Right lobe of liver (tissue), 6 donors: ENCODE results near the gene NOL4L. TPM values are rescaled to one million over a fixed set of nuclear protein-coding genes. Genes with fewer than 3 reads are reported as not detected.

Experiments used
- ATAC-seq, 4 donors: fragments of 200-7000 bp; cut with Tn5 transposase; one replicate each; pipeline ENCODE4 v1.9.1; 2020; ENCODE audit warnings: mild to moderate bottlenecking in 4 of 4, moderate library complexity in 4 of 4
- DNase-seq, 3 donors: peaks; one replicate each; pipeline ENCODE4 v3.0.0-alpha.2; 2020
- H3K27ac ChIP-seq, 3 donors: fragments of 200-600 bp; one replicate each; pipeline ENCODE4 v1.8.0; 2022
- H3K27me3 ChIP-seq, 2 donors: fragments of 200-600 bp; one replicate each; pipeline ENCODE4 v1.8.0; 2022
- H3K36me3 ChIP-seq, 4 donors: fragments of 200-600 bp; sonication (generic) in 1 of 4; one replicate each; pipeline versions ENCODE4 v1.5.1 to v1.8.0; 2017 to 2022; ENCODE audit warnings: control low read depth in 1 of 4
- H3K4me1 ChIP-seq, 4 donors: fragments of 200-600 bp; sonication (generic) in 1 of 4; one replicate each; pipeline versions ENCODE4 v1.5.1 to v1.8.0; 2017 to 2022; ENCODE audit warnings: control low read depth in 1 of 4
- H3K4me3 ChIP-seq, 3 donors: fragments of 200-600 bp; one replicate each; pipeline ENCODE4 v1.8.0; 2022
- H3K9me3 ChIP-seq, 4 donors: fragments of 200-600 bp; sonication (generic) in 1 of 4; one replicate each; pipeline versions ENCODE4 v1.5.1 to v1.8.0; 2017 to 2022; ENCODE audit warnings: control low read depth in 1 of 4
- POLR2A ChIP-seq: fragments of 450-650 bp; IDR thresholded peaks from one replicate; pipeline ENCODE4 v1.6.1; 2017; ENCODE audit warnings: antibody characterized with exemption, mild to moderate bottlenecking
- WGBS: methylation state at CpG from one replicate; pipeline ENCODE4 v1.1.6; 2018; ENCODE audit warnings: low coverage, low lambda C conversion rate; ENCODE audit not compliant: insufficient coverage; ENCODE audit errors: missing lambda C conversion rate; 5-methylcytosine and 5-hydroxymethylcytosine counted together
- intact Hi-C, 2 donors: fragments of 100-400 bp; cut with DNase I; formaldehyde crosslinking; loops; one replicate each; pipeline versions ENCODE4 v1.11.2 to v1.14.1; 2022
- total RNA-seq, 6 experiments: library from RNA; depleted of rRNA in 2 of 6; stranded (reverse); fragments of >200 nt in 2 of 6; fragmentation: NEBNext Ultra II Directional in 3 of 6; extraction: Animal tissue kit (Norgen Biotek cat#: 25700) in 3 of 6; gene quantifications; one replicate each; pipeline versions ENCODE4 v1.1.0 to v1.2.4, GENCODE V29; 2016 to 2023
- TF ChIP-seq, protein P1 (sequence below), 4 donors: fragments of 200-600 bp in 3 of 4; fragments of 450-650 bp in 1 of 4; IDR thresholded peaks; one replicate each; pipeline versions ENCODE4 v1.5.1 to v1.8.0; 2016 to 2022; ENCODE audit warnings: antibody characterized with exemption in 4 of 4, mild to moderate bottlenecking in 2 of 4
- donor health status: DM: no; HTN: yes; CAD: no.
- donor health status: DM: no; HTN: no; CAD: no.
- donor health status: DM: no; HTN: no; CAD: no.
- donor health status: DM: no; HTN: yes; CAD: no.
- donor health status: DM: no; HTN: yes; CAD: no.

Gene NOL4L
- total RNA-seq, 6 experiments from 2014 or later: 4.3 to 6.5 (median 5.7) TPM

DNA sequence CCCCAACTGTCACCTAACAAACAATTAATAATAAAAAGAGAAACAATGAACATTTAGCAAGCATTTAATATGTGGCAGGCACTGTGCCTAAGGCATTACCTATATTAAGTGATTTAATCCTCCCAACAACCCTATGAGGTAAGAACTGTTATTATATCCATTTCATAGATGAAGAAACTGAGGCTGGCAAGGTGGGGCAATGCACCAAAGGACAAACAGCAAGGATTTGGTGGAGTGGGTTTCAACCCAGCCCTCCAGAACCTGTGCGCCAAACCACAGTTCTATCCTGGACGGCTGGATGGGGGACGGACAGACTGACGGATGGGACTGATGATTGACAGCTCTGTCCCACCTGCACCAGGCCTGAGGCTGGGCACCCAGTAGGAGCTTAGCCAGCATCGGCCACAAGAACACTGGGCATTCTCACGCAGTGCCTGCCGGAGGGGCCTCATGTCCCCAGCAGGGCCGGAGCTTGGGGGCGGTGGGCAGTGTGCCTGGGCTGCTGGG lies 24.6 kb downstream of the NOL4L start:
- TF ChIP-seq, protein P1, sequence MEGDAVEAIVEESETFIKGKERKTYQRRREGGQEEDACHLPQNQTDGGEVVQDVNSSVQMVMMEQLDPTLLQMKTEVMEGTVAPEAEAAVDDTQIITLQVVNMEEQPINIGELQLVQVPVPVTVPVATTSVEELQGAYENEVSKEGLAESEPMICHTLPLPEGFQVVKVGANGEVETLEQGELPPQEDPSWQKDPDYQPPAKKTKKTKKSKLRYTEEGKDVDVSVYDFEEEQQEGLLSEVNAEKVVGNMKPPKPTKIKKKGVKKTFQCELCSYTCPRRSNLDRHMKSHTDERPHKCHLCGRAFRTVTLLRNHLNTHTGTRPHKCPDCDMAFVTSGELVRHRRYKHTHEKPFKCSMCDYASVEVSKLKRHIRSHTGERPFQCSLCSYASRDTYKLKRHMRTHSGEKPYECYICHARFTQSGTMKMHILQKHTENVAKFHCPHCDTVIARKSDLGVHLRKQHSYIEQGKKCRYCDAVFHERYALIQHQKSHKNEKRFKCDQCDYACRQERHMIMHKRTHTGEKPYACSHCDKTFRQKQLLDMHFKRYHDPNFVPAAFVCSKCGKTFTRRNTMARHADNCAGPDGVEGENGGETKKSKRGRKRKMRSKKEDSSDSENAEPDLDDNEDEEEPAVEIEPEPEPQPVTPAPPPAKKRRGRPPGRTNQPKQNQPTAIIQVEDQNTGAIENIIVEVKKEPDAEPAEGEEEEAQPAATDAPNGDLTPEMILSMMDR (IDR thresholded peaks at IDR 0.05): no peak
- no peak for TF ChIP-seq POLR2A
- Histone ChIP-seq H3K27ac (no peak overlapping the region), H3K27me3 (no peaks in the 10 kb centered on the region), H3K36me3 (no peaks in the 10 kb centered on the region), H3K4me1 (no peaks in the 10 kb centered on the region), H3K9me3 (no peaks in the 10 kb centered on the region), H3K4me3 (no peak overlapping the region)
- no peak for DNase-seq
- no CpG with 5 or more reads among the region's 9 CpGs for WGBS
- intact Hi-C loops: no loop called here
- no peak for ATAC-seq

DNA sequence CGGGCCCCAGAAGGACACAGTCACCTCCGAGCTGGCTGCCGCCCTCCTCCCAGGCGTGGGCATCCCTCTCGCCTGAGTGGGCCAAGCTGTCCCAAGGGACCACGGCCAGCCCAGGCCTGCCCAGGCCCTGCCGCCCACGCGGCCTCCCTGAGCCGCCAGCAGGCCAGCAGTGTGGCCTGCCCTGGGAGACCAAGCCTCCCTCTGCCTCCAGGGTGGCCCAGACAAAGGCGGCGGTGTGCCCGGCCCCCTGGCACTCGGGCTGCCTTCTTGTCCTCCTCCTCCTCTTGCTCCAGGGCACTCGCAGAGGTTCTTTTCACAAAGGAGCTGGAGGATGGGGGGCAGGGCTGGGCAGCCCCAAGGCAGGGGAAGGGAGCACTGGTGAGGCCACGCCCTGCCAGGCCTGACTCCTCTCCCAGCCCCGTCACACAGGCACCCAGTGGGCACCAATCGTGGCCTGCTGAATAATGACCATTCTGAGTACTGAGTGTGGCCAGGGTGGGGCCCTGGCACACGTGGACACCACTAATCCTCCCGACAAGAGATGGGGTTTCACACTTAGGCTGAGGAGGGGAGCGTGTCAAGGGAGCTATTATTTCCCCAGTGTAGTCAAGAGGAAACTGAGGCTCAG lies 25.3 kb downstream of the NOL4L start:
- TF ChIP-seq, protein P1 (IDR thresholded peaks at IDR 0.05): no peak
- TF ChIP-seq POLR2A: no peak
- no peaks in the 10 kb centered on the region for H3K4me1 ChIP-seq
- H3K4me3 ChIP-seq: no peak overlapping the region
- DNase-seq (no peak), ATAC-seq (peak in 1 of 4 donors; percentile 10)
- H3K36me3 ChIP-seq: no peaks in the 10 kb centered on the region
- H3K27me3 ChIP-seq: no peaks in the 10 kb centered on the region
- 100% methylated on average over 2 of the region's 21 CpGs for WGBS
- H3K9me3 ChIP-seq: no peaks in the 10 kb centered on the region
- intact Hi-C loops: no loop called here
- no peak overlapping the region for H3K27ac ChIP-seq

DNA sequence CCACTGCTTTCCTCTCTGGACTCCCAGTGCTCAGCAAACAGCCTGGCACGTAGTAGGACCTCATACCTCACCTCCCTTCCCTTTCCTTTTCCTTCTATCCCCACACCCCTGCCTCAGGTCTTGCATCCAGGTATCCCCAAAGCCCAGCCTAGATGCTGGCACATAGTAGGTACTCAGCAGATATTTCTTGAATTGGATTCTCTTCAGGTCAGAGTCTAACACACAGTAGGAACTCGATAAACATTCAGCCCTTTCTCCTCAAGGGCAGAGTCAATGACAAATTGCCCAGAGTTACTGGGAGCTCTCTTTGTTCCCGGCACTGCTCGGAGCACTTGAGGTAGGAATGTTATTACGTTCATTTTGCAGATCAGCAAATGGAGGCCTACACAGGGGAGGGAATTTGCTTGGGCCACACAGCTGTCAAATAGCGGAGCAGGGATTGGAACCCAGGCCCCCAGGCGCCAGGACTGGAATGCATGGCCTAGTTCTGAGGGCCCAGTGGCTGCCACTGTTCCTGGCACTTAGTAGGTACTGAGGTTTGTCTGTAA lies 25.9 kb downstream of the NOL4L start:
- Histone ChIP-seq H3K4me3 (no peak overlapping the region), H3K36me3 (no peaks in the 10 kb centered on the region), H3K27ac (no peak overlapping the region), H3K9me3 (no peaks in the 10 kb centered on the region), H3K4me1 (no peaks in the 10 kb centered on the region), H3K27me3 (no peaks in the 10 kb centered on the region)
- DNase-seq (no peak), ATAC-seq (no peak)
- TF ChIP-seq, protein P1 (IDR thresholded peaks at IDR 0.05): no peak
- TF ChIP-seq POLR2A: no peak
- 14% methylated on average over 2 of the region's 7 CpGs for WGBS
- intact Hi-C loops: no loop called here

DNA sequence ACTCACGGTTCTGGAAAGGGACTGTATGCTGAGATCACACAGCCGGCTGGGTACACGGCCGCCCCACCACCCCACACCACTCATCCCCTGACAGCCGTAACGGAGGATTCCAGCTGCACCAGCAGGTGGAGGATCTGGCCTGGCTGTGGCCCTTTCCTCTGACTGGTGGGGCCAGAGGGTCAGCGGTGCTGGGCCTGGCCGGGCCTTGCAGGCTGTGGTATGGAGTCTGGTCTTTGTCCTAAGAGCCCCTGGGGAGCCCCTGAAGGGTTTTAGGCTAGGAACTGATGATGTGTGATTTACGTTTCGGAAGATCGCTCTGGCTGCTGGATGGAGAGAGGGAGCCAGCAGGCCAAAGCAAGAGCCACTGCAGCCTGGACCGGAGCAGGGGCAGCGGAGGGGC lies 26.6 kb downstream of the NOL4L start:
- no peak for ATAC-seq
- no peak for TF ChIP-seq POLR2A
- TF ChIP-seq, protein P1 (IDR thresholded peaks at IDR 0.05): no peak
- Histone ChIP-seq H3K9me3 (no peaks in the 10 kb centered on the region), H3K36me3 (no peaks in the 10 kb centered on the region), H3K4me1 (no peaks in the 10 kb centered on the region), H3K27me3 (no peaks in the 10 kb centered on the region), H3K4me3 (no peak overlapping the region), H3K27ac (no peak overlapping the region)
- intact Hi-C loops: no loop called here
- no peak for DNase-seq
- WGBS: 84% methylated on average over 2 of the region's 13 CpGs
